NOMO-1 treated with dmso at 0.1 percent for 144 hours (cell line): ENCODE results near the gene ASGR1.
"Not testable (repeated sequence)": the region's sequence is repeated elsewhere in the genome, so short reads cannot be mapped to it uniquely, and the experiment has no call there.

ENCODE experiments used
- DNase-seq: peaks from one replicate; lab custom pipeline; 2025; ENCODE audit not compliant: unreplicated experiment; lab: John Stamatoyannopoulos, UW

Gene ASGR1

DNA sequence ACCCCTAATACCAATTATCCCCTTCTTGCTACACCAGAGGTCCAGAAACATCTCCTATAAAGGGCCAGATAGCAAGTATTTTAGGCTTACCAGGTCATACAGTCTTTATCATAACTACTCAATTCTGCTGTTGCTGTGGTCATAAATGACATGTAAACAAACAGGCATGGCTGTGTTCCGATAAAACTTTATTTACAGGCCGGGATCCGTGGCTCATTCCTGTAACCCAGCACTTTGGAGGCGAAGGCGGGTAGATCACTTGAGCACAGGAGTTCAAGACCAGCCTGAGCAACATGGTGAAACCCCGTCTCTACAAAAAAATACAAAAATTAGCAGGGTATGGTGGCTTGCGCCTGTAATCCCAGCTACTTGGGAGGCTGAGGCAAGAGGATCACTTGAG is 12.3 kb downstream of the ASGR1 start:
- no peak for DNase-seq

DNA sequence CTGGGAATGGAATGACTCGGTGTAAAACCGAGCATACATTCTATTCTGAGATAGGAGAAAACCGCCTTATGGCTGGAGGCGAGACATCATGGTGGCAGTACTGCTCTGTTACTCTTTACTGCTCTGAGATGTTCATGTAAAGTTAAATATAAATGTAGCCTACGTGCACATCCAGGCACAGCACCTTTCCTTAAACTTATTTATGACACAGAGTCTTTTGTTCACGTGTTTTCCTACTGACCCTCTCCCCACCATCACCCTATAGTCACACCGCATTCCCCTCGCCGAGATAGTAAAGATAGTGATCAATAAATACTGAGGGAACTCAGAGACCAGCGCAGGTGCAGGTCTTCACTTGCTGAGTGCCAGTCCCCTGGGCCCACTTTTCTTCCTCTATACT is 19.6 kb downstream of the ASGR1 start:
- not testable (repeated sequence) for DNase-seq

DNA sequence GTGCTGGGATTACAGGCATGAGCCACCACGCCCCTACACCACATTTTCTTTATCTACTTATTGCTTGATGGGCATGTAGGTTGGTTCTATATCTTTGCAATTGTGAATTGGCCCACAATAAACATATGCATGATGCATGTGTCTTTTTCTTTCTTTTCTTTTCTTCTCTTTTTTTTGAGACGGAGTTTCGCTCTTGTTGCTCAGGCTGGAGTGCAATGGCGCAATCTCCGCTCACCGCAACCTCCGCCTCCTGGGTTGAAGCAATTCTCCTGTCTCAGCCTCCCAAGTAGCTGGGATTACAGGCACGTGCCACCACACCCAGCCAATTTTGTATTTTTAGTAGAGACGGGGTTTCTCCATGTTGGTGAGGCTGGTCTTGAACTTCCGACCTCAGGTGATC is 20.7 kb downstream of the ASGR1 start:
- DNase-seq: not testable (repeated sequence)

DNA sequence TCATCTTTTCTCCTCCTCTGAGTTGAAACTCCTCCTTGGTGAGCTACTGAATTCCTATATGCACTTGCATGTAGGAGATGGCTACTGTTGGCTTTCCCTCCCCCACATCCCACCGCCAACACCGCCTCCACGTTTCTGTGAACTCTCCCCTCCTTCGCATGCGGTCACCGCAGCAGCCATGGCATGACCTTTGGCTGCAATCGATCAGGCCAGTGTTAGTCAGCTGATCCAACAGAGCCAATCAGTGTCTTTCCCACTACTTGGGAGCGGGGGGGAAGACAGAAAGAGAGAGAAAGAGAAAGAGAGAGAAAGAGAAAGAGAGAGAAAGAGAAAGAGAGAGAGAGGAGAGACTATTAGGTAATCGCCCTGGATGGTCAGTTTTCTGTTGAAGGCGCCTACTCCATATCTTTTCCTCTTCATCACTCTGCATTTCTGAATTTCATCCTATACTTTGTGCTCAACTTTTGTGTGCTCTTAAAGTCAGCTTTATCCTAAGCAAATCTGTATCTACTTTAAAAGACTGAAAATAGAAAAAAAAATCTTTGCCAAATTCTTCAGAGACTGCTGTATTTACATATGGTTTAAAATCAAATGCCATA is 22.7 kb downstream of the ASGR1 start:
- DNase-seq: no peak

DNA sequence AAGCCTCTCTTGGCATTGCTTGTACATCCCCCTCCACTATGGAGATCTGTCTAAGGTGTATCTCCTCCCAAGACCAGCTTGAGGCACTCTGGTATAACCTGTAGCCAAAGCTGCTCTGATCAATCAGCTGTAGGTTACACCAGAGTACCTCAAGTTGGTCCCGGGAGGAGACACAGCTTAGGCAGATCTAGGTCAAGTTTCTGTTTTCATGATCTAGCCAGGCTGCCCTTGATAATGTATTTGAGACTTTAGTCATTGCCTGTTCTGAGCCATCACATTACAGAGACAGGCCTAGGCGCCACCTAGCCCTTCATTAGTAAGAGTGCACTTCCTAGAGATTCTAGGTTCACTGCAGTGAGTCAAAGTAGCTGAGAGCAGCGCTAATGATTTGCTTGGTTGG is 31.4 kb downstream of the ASGR1 start:
- DNase-seq: no peak

DNA sequence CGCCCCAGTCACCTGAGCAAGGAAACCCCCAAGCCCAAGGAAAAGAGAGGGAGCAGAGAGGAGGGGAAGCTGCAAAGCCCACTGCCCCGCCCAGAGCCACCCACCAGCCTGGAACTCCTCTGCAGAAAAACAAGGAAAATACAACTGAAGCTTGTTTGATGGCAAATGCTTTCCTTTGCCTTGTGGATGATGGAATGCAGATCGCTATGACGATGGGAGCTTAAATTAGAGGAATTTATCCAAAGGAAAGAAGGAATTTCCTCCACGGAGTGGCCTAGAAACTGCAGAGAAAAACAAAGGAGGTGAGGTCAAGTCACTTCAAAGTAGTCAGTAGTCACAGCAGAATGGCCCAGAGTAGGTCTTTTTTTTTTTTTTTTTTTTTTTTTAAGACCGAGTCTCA is 33.1 kb downstream of the ASGR1 start:
- no peak for DNase-seq

DNA sequence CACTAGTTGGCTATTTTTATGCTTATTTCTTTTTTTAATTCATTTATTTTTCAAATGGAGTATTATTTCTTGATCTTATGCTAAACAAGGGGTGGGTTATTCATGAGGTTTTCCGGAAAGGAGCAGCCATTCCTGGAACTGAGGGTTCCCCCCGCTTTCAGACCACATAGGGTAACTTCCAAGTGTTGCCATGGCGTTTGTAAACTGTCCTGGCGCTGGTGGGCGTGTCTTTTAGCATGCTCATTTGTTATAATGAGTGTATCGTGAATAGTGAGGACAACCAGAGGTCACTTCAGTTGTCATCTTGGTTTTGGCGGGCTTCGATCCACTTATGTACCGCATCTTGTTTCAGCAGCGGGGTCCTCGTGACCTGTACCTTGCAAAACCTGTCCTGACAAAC is 35.0 kb downstream of the ASGR1 start:
- no peak for DNase-seq

DNA sequence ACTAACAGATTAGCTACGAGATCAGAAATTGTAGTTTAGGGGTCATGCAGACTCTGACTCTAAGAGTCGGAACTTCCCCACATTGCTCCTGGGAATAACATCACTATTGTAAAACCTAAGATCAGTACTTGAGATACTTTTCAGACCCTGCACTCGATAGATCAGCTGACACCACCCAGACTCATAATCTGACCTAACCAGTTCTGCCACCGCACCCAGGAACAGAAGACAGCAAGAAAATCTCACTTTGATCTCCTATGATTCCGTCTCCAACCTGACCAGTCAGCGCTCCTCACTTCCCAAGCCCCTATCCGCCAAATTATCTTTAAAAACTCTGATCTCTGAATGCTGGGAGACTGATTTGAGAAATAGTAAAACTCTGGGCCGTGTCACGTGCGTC is 37.3 kb downstream of the ASGR1 start:
- no peak for DNase-seq

DNA sequence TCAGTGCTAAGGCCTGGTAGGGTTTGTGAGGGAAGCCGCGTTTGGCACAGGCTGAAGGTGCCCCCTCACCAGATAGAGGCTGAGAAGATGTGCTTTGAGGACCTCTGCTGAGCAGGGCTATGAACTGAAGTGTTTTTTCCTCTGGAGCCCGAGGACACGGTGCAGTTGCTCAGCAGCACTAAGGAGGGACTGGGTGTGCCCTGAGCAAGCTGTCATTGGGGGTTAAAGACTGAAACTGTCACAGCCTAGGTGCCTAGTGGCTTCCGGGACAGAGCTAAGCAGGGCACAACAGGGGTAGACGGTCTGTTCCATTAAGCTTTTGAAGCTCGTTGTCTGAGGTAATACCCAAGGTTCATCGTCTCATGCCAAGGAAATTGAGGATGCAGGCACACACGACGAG is 39.8 kb downstream of the ASGR1 start:
- DNase-seq: no peak

DNA sequence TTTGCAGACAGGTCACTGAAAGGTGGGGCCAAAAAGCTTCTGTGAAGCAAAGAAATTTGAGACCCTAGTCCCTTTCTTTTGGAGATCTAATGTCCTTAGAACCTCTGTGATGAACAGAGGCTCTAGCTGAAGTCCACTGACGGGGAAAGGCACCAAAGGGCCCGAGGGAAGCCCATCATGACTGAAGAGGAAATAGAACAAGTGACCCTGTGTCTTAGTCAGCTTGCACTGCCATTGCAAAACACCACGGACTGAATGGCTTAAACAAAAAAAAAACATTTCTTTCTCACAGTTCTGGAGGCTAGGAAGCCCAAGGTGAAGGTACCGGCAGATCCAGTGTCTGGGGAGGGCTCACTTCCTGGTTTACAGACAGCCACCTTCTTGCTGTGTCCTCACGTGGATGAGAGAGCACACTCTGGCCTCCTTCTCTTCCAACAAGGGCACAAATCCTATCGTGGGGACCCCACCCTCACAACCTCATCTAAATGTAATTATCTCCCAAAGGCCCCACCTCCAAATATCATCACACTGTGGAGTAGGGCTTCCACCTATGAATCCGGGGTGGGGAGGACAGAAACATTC is 40.3 kb downstream of the ASGR1 start:
- no peak for DNase-seq

DNA sequence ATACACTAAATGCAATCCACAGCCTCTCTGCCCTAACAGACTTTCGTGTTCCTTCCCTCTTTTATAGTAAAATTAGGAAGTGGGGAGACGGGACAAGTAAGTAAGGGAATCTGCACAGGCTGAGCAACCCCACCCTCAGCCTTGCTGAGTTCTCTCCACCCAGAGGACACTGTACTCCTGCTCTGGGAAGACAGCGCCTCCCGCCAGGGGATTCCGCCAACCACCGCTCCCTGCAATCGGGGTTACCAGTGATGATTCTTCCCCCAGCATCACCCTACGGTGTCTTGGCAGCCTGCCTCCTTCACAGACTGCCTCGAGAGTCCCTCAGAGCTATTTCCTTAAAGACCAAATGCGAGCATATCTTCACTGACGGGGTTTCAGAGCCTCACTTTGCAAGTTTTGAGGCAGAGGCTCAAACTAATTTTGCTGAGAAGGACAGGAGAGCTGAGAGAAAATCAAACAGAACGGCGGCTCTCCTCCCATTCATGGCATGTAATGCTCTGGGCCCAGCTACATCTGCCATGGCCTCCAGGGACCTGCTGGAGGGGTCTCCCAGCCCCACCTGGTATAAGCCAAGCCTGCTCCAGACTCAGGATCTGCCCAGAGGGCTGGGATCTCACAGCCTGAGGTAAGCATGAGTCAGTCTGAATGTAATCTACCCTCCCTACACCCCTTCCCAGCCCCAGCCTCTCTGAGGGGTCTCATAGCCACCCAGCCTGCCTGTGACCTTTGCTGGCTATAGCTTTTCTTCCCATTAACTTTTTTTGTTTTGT is 41.8 kb downstream of the ASGR1 start:
- no peak for DNase-seq

DNA sequence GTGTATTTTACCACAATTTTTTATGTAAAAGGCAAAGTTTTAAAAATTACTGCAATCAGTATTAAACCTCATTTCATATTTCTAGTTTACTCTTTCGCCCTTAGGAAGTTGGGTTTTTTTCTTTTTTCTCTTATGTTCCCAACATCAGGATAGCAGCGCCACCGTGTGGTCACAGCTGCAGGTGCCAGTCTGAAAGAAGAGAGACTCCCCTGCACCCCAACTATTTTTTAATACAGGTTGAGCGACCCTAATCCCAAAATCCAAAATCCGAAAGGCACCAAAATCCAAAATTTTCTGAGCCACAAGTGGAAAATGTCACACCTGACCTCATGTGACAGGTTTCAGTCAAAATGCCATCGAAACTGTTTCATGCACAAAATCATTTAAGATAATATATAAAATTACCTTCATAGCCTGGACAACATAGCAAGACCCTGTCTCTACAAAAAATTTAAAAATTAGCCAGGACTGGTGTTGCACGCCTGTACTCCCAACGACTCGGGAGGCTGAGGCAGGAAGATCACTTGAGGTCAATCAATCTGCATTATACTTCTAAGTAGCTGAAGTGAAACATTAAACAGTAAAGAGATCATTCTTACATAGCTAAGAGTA is 42.8 kb downstream of the ASGR1 start:
- DNase-seq: peak; percentile 34

DNA sequence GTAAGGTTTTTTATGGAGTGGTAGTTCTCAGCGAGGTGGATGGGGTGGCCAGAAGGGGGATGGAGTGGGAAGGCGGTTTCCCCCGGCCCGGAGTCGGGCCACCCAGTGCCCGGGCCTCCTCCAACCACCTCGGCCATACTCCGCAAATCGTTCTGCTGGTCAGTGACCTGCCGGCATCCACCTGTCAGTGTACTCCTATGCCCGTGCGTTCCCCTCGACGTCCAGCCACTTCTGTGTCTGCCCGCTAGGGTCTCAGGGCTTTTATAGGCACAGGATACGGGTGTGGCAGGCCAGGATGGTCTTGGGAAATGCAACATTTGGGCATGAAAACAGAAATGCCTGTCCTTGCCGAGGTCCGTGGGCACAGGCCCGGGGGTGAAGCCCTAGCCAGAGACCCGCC is 45.3 kb downstream of the ASGR1 start:
- DNase-seq: no peak

DNA sequence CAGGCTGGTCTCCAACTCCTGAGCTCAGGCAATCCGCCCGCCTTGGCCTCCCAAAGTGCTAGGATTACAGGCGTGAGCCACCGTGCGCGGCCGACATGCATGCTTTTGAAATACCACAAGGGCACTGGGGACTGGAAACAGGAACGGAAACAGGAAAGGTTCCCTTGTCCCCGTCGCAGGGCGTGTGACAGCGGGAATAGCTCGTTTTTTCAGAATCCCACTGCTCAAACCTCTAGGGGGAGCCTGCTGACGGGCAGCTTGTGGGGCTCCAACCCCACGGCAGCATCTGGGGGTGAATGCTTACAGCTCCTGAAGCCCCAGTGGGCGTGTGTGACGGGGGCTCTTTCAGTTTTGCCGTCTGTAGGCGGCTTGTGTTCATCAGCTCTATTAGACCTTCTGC is 45.7 kb downstream of the ASGR1 start:
- DNase-seq: no peak

DNA sequence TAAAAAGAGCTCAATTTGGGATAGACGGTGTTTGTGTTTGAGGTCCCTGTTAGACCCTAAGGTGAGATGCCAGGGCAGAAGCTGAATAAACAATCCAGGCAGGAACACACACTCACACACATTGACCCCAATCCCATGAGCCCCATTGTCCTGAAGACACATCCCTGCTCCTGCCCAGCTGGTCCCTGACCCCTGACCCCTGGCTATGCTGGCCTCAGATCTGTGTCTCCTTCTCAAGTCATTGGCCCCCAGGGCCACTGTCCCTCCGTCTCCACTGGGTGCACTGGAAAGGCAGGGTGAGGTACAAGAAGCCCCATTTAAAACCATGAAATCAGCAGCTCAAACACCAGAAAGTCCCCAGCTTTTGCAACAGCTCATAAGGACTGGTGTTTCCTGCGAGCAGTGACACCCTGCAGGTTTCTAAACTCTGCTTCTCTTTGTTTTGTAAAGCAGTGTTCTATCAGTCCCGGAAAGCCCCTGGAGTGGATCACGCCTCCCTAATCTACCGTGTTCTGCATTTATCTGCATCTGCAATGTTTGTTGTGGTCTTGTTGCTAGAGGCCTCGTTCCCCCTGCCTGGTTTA is 46.6 kb downstream of the ASGR1 start:
- peak; percentile 35 for DNase-seq

DNA sequence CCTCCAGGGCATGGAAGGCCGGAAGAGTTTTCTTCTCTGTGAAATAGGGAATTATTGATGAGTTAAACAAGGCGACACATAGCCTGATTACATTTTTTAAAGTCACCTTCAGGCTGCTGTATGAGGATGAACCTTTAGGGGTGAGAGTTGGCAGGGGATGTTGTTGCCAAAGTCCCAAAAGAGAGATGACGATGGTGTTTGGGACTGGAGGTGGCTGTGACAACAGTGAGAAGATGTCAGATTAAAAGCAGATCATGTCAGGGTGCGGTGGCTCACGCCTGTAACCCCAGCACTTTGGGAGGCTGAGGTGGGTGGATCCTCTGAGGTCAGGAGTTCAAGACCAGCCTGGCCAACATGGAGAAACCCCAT is 47.8 kb downstream of the ASGR1 start:
- no peak for DNase-seq

DNA sequence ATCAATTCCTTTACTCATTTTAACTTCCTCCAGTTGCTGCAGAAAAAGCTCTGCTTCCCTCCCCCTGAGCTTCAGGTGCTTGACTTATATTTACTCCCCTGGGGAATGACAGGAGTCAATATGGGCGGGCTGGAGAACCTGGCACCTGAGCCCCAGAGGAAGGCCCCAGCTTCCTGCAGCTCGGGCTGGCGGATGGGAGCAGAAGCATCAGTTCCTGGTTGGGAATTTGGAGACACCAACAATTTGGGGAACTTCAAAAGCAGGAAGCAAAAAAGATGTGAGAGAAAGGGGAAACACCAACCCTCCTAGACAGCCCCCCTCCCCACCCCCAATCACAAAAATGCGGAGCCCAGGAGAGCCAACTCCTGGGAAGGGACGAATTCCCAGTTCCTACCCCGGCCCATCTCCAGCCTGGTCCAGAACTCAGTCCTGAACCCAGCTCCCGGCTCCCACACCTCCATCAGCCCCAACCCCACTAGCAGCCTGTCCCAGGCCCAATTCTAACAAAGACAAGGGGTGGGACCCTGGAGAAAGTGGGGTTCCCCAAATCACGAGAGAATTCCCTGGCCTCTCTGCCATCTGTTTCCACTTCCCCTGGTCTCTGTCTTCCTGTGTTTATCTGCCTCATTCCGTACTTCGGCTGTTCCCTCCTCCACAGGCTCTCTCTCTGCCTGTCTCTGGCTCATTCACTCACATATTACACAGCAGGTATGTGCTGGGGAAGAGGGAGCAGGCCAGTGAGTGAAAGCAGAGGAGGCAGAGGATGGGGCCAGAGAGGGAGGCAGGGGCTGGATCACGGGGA is 48.3 kb downstream of the ASGR1 start:
- no peak for DNase-seq

DNA sequence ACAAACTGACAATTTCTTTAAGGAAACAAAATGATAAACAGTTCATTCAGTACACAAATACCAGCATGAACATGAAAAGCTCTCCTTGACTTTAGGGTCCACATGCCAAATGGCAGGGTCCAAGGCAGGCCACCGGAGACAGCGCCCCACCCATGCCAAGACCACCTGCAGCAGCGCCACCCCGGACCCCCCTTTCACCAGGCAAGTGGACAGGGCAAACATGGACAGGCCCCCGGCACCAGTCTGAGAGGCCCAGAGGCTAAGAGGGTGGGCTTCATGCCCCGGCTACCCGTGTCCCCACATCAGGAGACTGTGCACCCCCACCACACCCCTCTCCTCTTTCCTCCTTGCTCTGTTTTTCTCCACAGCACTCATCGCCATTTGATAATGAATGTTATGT is 49.9 kb downstream of the ASGR1 start:
- no peak for DNase-seq

DNA sequence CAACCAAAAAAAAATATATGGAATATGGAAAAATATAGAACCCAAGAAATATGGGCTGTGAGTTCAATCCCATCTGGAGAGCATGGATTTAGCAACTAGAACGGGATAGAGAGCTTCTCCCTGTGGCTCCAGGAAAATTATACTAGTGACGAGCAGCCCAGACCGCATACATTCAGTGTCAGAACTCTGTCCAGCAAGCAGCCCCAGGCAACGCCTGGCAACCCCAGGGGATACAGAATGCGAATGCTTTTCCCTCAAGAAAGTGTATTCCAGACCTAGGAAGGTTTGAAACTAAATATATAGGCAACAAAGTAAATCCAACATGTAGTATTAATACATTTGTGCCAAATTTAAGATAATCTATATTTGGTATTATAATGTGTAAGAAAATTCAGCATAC is 51.0 kb downstream of the ASGR1 start:
- DNase-seq: no peak

DNA sequence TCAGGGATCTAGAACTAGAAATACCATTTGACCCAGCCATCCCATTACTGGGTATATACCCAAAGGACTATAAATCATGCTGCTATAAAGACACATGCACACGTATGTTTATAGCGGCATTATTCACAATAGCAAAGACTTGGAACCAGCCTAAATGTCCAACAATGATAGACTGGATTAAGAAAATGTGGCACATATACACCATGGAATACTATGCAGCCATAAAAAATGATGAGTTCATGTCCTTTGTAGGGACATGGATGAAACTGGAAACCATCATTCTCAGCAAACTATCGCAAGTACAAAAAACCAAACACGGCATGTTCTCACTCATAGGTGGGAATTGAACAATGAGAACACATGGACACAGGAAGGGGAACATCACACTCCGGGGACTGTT is 51.7 kb downstream of the ASGR1 start:
- not testable (repeated sequence) for DNase-seq

DNA sequence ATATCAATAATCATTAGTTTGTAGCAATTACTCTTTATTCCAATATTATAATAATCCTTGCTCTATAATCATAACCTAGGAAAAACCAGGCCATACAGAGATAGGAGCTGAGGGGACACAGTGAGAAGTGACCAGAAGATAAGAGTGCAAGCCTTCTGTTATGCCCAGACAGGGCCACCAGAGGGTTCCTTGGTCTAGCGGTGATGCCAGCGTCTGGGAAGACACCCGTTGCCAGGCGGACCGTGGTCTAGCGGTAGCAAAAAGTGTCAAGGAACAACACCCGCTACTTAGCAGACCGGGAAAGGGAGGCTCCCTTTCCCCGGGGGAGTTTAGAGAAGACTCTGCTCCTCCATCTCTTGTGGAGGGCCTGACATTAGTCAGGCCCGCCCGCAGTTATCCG is 52.8 kb downstream of the ASGR1 start:
- not testable (repeated sequence) for DNase-seq
